SU-DHL-6 (cell line): Measurements from ENCODE around the gene MRPS2.

Source experiments
- CTCF ChIP-seq: fragments of 200-600 bp; sonication (generic); IDR thresholded peaks from one replicate; pipeline ENCODE4 v1.5.1; 2017; ENCODE audit warnings: antibody characterized with exemption, mild to moderate bottlenecking, low read length, moderate library complexity; ENCODE audit not compliant: insufficient read depth, poor library complexity, severe bottlenecking
- EZH2phosphoT487 ChIP-seq: fragments of 200-600 bp; sonication (generic), shearing (Covaris generic); conservative IDR thresholded peaks from 2 replicates; pipeline ENCODE4 v1.6.1; 2018; ENCODE audit warnings: mild to moderate bottlenecking, antibody characterized with exemption, low read length, moderate library complexity, mixed read lengths

GRCh38 chr9:135550344-135550918 is 49.9 kb downstream of the MRPS2 start:
- no peak for TF ChIP-seq CTCF
- no peak for TF ChIP-seq EZH2phosphoT487
